Right lobe of liver (tissue), 6 donors: ENCODE data around the gene KCNQ1. TPM values are rescaled to one million over a fixed set of nuclear protein-coding genes. Genes with fewer than 3 reads are reported as not detected.

Experiments used
- ATAC-seq, 4 donors: fragments of 200-7000 bp; cut with Tn5 transposase; one replicate each; pipeline ENCODE4 v1.9.1; 2020; ENCODE audit warnings: mild to moderate bottlenecking in 4 of 4, moderate library complexity in 4 of 4
- DNase-seq, 3 donors: peaks; one replicate each; pipeline ENCODE4 v3.0.0-alpha.2; 2020
- H3K27ac ChIP-seq, 3 donors: fragments of 200-600 bp; one replicate each; pipeline ENCODE4 v1.8.0; 2022
- H3K27me3 ChIP-seq, 2 donors: fragments of 200-600 bp; one replicate each; pipeline ENCODE4 v1.8.0; 2022
- H3K36me3 ChIP-seq, 4 donors: fragments of 200-600 bp; sonication (generic) in 1 of 4; one replicate each; pipeline versions ENCODE4 v1.5.1 to v1.8.0; 2017 to 2022; ENCODE audit warnings: control low read depth in 1 of 4
- H3K4me1 ChIP-seq, 4 donors: fragments of 200-600 bp; sonication (generic) in 1 of 4; one replicate each; pipeline versions ENCODE4 v1.5.1 to v1.8.0; 2017 to 2022; ENCODE audit warnings: control low read depth in 1 of 4
- H3K4me3 ChIP-seq, 3 donors: fragments of 200-600 bp; one replicate each; pipeline ENCODE4 v1.8.0; 2022
- H3K9me3 ChIP-seq, 4 donors: fragments of 200-600 bp; sonication (generic) in 1 of 4; one replicate each; pipeline versions ENCODE4 v1.5.1 to v1.8.0; 2017 to 2022; ENCODE audit warnings: control low read depth in 1 of 4
- CTCF ChIP-seq, 4 donors: fragments of 200-600 bp in 3 of 4; fragments of 450-650 bp in 1 of 4; IDR thresholded peaks; one replicate each; pipeline versions ENCODE4 v1.5.1 to v1.8.0; 2016 to 2022; ENCODE audit warnings: antibody characterized with exemption in 4 of 4, mild to moderate bottlenecking in 2 of 4
- POLR2A ChIP-seq: fragments of 450-650 bp; IDR thresholded peaks from one replicate; pipeline ENCODE4 v1.6.1; 2017; ENCODE audit warnings: antibody characterized with exemption, mild to moderate bottlenecking
- WGBS: methylation state at CpG from one replicate; pipeline ENCODE4 v1.1.6; 2018; ENCODE audit warnings: low coverage, low lambda C conversion rate; ENCODE audit not compliant: insufficient coverage; ENCODE audit errors: missing lambda C conversion rate; 5-methylcytosine and 5-hydroxymethylcytosine counted together
- intact Hi-C, 2 donors: fragments of 100-400 bp; cut with DNase I; formaldehyde crosslinking; loops; one replicate each; pipeline versions ENCODE4 v1.11.2 to v1.14.1; 2022
- total RNA-seq, 6 experiments: library from RNA; depleted of rRNA in 2 of 6; stranded (reverse); fragments of >200 nt in 2 of 6; fragmentation: NEBNext Ultra II Directional in 3 of 6; extraction: Animal tissue kit (Norgen Biotek cat#: 25700) in 3 of 6; gene quantifications; one replicate each; pipeline versions ENCODE4 v1.1.0 to v1.2.4, GENCODE V29; 2016 to 2023
- donor health status: DM: no; HTN: yes; CAD: no.
- donor health status: DM: no; HTN: no; CAD: no.
- donor health status: DM: no; HTN: no; CAD: no.
- donor health status: DM: no; HTN: yes; CAD: no.
- donor health status: DM: no; HTN: yes; CAD: no.

Gene KCNQ1
- total RNA-seq, 6 experiments from 2014 or later = 0.61 to 2.4 (median 1.8) TPM

GRCh38 chr11:2728663-2729332 is 284.0 kb downstream of the KCNQ1 start:
- Histone ChIP-seq H3K4me1 (no peaks in the 10 kb centered on the region), H3K4me3 (no peak overlapping the region), H3K9me3 (no peaks in the 10 kb centered on the region), H3K27me3 (no peaks in the 10 kb centered on the region), H3K27ac (no peak overlapping the region), H3K36me3 (no peaks in the 10 kb centered on the region)
- intact Hi-C loops = no loop called here
- 40% methylated on average over 1 of the region's 18 CpGs for WGBS
- TF ChIP-seq POLR2A (no peak), CTCF (IDR thresholded peaks at IDR 0.05) (no peak)
- peak in 1 of 4 donors; percentile 10 for ATAC-seq
- no peak for DNase-seq

- Histone ChIP-seq H3K27me3 (no peaks in the 10 kb centered on the region), H3K4me3 (no peak overlapping the region), H3K9me3 (no peaks in the 10 kb centered on the region), H3K4me1 (no peaks in the 10 kb centered on the region), H3K36me3 (no peaks in the 10 kb centered on the region), H3K27ac (no peak overlapping the region)
- TF ChIP-seq POLR2A (no peak), CTCF (IDR thresholded peaks at IDR 0.05) (no peak)
- ATAC-seq (no peak), DNase-seq (no peak)
- no CpG with 5 or more reads among the region's 9 CpGs for WGBS
- intact Hi-C loops = no loop called here
Observed at GRCh38 chr11:2729841-2730240, 285.0 kb downstream of the KCNQ1 start.

DNA sequence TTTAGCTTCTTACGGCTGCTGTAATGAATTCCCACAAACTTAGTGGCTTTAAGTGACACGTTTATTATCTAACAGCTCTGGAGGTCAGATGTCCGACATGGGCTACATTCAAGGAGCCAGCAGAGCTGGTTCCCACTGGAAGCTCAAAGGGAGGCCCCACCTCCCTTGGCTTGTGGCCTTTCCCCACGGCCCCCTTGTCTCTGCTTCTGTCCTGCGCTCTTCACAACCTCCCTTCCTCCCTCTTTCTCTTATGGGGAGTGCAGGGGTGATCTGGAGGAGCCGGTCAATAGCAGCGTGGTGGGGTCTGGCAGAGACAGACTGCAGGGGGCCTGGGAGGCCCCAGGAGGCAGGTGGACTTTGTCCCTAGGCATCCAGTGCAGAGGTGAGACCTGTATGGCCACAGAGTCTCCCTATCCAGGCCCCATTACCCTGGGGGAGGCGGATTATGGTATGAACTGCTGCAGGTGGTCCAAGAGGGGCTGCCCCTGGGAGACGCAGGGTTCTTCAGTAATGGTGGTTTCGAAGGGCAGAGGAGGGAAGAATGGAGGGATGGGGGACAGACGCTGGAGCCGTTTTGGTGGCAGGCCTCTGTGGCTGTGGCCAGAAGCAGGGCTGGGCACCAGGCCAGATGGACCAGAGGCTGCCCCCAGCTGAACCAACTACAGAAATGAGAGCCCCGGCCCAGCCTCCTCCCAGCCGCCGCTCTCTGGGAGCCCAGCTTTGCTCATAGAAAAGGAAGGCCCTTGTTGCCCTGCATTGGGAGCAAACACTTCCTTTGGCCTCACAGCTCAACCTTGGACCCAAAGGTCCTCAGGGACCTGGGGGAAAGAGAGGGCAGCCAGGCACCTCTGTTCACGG is 285.7 kb downstream of the KCNQ1 start:
- H3K27ac ChIP-seq = no peak overlapping the region
- no peaks in the 10 kb centered on the region for H3K27me3 ChIP-seq
- no peaks in the 10 kb centered on the region for H3K4me1 ChIP-seq
- no peaks in the 10 kb centered on the region for H3K9me3 ChIP-seq
- intact Hi-C loops = no loop called here
- no peak overlapping the region for H3K4me3 ChIP-seq
- peak in 1 of 4 donors; percentile 28 for ATAC-seq
- WGBS = 69% methylated on average over 6 of the region's 16 CpGs
- H3K36me3 ChIP-seq = no peaks in the 10 kb centered on the region
- no peak for TF ChIP-seq POLR2A
- no peak for TF ChIP-seq CTCF (IDR thresholded peaks at IDR 0.05)
- DNase-seq = no peak

GRCh38 chr11:2731130-2732125 is 286.6 kb downstream of the KCNQ1 start:
- no peaks in the 10 kb centered on the region for H3K9me3 ChIP-seq

More at GRCh38 chr11:2731130-2732125, 286.6 kb downstream of the KCNQ1 start:
- Histone ChIP-seq H3K4me3 (no peak overlapping the region), H3K4me1 (no peaks in the 10 kb centered on the region), H3K27ac (no peak overlapping the region), H3K27me3 (no peaks in the 10 kb centered on the region), H3K36me3 (no peaks in the 10 kb centered on the region)
- DNase-seq (no peak), ATAC-seq (no peak)
- WGBS = 75% methylated on average over 5 of the region's 28 CpGs
- no peak for TF ChIP-seq CTCF (IDR thresholded peaks at IDR 0.05)
- TF ChIP-seq POLR2A = no peak
- intact Hi-C loops = no loop called here
